Activated B cell treated with CpG ODN at 0.5 μM for 24 hours (primary cell): ENCODE results near the gene RNF7. TPM values are rescaled to one million over a fixed set of nuclear protein-coding genes. Genes with fewer than 3 reads are reported as not detected.

Experiments
- ATAC-seq: fragments of 200-7000 bp; cut with Tn5 transposase; one replicate; pipeline ENCODE4 v1.10.0; 2021; ENCODE audit warnings: low read depth, mild to moderate bottlenecking, moderate library complexity
- CTCF ChIA-PET: fragments of 350-600 bp; sonication (Branson Sonifier 250); formaldehyde crosslinking; loops from one replicate; lab custom pipeline; 2021; ENCODE audit warnings: antibody characterized with exemption; lab: Charles Lee
- POLR2A ChIA-PET: fragments of 350-600 bp; sonication (Branson Sonifier 250); formaldehyde crosslinking; loops from one replicate; lab custom pipeline; 2021; ENCODE audit warnings: antibody characterized with exemption; lab: Charles Lee
- DNase-seq: peaks from one replicate; pipeline ENCODE4 v3.0.0; 2022
- H3K27ac Mint-ChIP-seq: one replicate; pipeline ENCODE4 v1.8.0; 2020; ENCODE audit warnings: mixed read lengths
- H3K27me3 Mint-ChIP-seq: one replicate; pipeline ENCODE4 v1.8.0; 2021; ENCODE audit warnings: mixed read lengths
- H3K36me3 Mint-ChIP-seq: one replicate; pipeline ENCODE4 v1.8.0; 2021; ENCODE audit warnings: low read depth, mixed read lengths
- H3K4me1 Mint-ChIP-seq: one replicate; pipeline ENCODE4 v1.8.0; 2021; ENCODE audit warnings: mixed read lengths
- H3K4me3 Mint-ChIP-seq: one replicate; pipeline ENCODE4 v1.8.0; 2020; ENCODE audit warnings: mild to moderate bottlenecking, mixed read lengths
- H3K9me3 Mint-ChIP-seq: one replicate; pipeline ENCODE4 v1.8.0; 2020; ENCODE audit warnings: mixed read lengths
- CTCF ChIP-seq: fragments of 200-600 bp; IDR thresholded peaks from one replicate; pipeline ENCODE4 v1.8.0; 2022; ENCODE audit warnings: antibody characterized with exemption, mild to moderate bottlenecking
- intact Hi-C: fragments of 100-400 bp; cut with micrococcal nuclease; formaldehyde crosslinking; loops from one replicate; pipeline ENCODE4 v1.15.1; 2024
- total RNA-seq: library from RNA; stranded (reverse); gene quantifications from 2 replicates; pipeline ENCODE4 v1.2.3, GENCODE V29; 2022

Gene RNF7
- total RNA-seq, 1 donor from 2014 or later = 62.1 TPM

GRCh38 chr3:141777957-141778813 lies 40.1 kb downstream of the RNF7 start:
- peaks cover 3% of the 10 kb centered on the region for H3K9me3 Mint-ChIP-seq
- no peak overlapping the region for H3K27ac Mint-ChIP-seq
- intact Hi-C loops = no loop called here
- no peak for TF ChIP-seq CTCF
- H3K36me3 Mint-ChIP-seq = no peaks in the 10 kb centered on the region
- H3K27me3 Mint-ChIP-seq = peaks cover 4% of the 10 kb centered on the region
- no peak overlapping the region for H3K4me3 Mint-ChIP-seq
- DNase-seq = no peak
- ChIA-PET POLR2A (no interaction called here), CTCF (no interaction called here)
- no peak for ATAC-seq
- H3K4me1 Mint-ChIP-seq = no peaks in the 10 kb centered on the region

DNA sequence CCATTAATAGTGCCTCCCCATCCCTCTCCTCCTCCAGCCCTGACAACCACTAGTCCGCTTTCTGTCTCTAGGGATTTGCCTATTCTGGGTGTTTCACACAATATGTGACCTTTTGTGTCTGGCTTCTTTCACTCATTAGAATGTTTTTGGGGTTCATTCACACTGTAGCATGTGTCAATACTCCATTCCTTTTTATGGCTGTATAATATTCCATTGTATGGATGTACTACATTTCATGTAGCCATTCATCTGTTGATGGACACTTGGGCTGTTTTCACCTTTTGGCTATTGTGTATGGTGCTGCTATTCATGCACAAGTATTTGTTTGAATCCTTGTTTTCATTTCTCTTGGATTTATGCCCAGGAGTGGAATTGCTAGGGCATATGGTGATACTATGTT lies 41.6 kb downstream of the RNF7 start:
- H3K9me3 Mint-ChIP-seq = peaks cover 3% of the 10 kb centered on the region
- intact Hi-C loops = no loop called here
- no peak for ATAC-seq
- H3K27ac Mint-ChIP-seq = no peak overlapping the region
- peaks cover 4% of the 10 kb centered on the region for H3K27me3 Mint-ChIP-seq
- no peaks in the 10 kb centered on the region for H3K36me3 Mint-ChIP-seq
- no peaks in the 10 kb centered on the region for H3K4me1 Mint-ChIP-seq
- ChIA-PET CTCF (no interaction called here), POLR2A (no interaction called here)
- no peak overlapping the region for H3K4me3 Mint-ChIP-seq
- TF ChIP-seq CTCF = no peak
- DNase-seq = no peak

- intact Hi-C loops = no loop called here
- H3K9me3 Mint-ChIP-seq = peaks cover 3% of the 10 kb centered on the region
- no peak overlapping the region for H3K27ac Mint-ChIP-seq
- DNase-seq = no peak
- no peak for ATAC-seq
- H3K4me1 Mint-ChIP-seq = no peaks in the 10 kb centered on the region
- no peak for TF ChIP-seq CTCF
- H3K27me3 Mint-ChIP-seq = peaks cover 4% of the 10 kb centered on the region
- H3K36me3 Mint-ChIP-seq = no peaks in the 10 kb centered on the region
- POLR2A ChIA-PET = no interaction called here
- CTCF ChIA-PET = no interaction called here
- no peak overlapping the region for H3K4me3 Mint-ChIP-seq
Observed at GRCh38 chr3:141782386-141782932, 44.4 kb downstream of the RNF7 start.

GRCh38 chr3:141783632-141784031 lies 45.5 kb downstream of the RNF7 start:
- POLR2A ChIA-PET = no interaction called here
- ATAC-seq (no peak), DNase-seq (no peak)
- H3K27ac Mint-ChIP-seq = no peak overlapping the region
- CTCF ChIA-PET = no interaction called here
- no peaks in the 10 kb centered on the region for H3K4me1 Mint-ChIP-seq
- H3K4me3 Mint-ChIP-seq = no peak overlapping the region
- H3K27me3 Mint-ChIP-seq = peaks cover 4% of the 10 kb centered on the region
- H3K9me3 Mint-ChIP-seq = peaks cover 3% of the 10 kb centered on the region
- no peak for TF ChIP-seq CTCF
- intact Hi-C loops = no loop called here
- H3K36me3 Mint-ChIP-seq = no peaks in the 10 kb centered on the region

DNA sequence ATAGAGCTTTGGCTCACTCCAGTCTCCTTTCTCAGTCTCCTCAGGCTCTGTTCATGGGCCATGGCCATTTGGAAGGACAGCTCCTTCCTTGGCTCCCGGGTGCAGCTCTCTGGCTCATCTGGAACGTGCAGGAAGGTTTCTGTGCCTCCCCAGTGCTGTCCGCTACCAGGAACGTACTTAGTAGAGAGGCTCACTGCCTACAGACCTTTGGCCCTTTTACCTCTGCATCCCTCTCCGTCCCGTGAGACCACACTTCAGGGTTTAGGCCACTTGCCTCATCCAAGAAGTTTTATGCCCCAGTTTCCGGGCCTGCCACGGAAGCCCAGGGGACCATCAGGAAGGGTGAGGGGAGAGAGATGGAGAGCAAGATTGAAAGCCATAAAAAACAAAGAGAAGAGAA lies 46.0 kb downstream of the RNF7 start:
- Mint-ChIP-seq H3K27ac (no peak overlapping the region), H3K4me1 (no peaks in the 10 kb centered on the region), H3K9me3 (peaks cover 3% of the 10 kb centered on the region), H3K4me3 (no peak overlapping the region), H3K36me3 (no peaks in the 10 kb centered on the region), H3K27me3 (peaks cover 4% of the 10 kb centered on the region)
- intact Hi-C loops = no loop called here
- ATAC-seq (no peak), DNase-seq (no peak)
- CTCF ChIA-PET = no interaction called here
- TF ChIP-seq CTCF = no peak
- POLR2A ChIA-PET = no interaction called here
